Mesodermal cell (in vitro differentiated cells): ENCODE data around the gene CACNA1I.
A peak's percentile ranks its signal among the peaks of the same experiment; 100 is the strongest.

Experiments
- H3K27ac ChIP-seq: 2 replicates; pipeline ENCODE4 v1.7.0; 2013; ENCODE audit warnings: mild to moderate bottlenecking, low read depth, low read length, moderate library complexity; ENCODE audit not compliant: severe bottlenecking
- H3K36me3 ChIP-seq: 2 replicates; pipeline ENCODE4 v1.7.1; 2013; ENCODE audit warnings: mild to moderate bottlenecking, low read length, moderate library complexity; ENCODE audit not compliant: control insufficient read depth, insufficient read depth
- H3K4me1 ChIP-seq: one replicate; pipeline ENCODE4 v1.7.1; 2013; ENCODE audit warnings: mild to moderate bottlenecking, low read length; ENCODE audit not compliant: insufficient read depth, control insufficient read depth, poor library complexity, severe bottlenecking
- H3K4me3 ChIP-seq: 2 replicates; pipeline ENCODE4 v1.7.0; 2013; ENCODE audit warnings: low read length, control low read depth, mild to moderate bottlenecking; ENCODE audit not compliant: insufficient read depth, poor library complexity, severe bottlenecking; ENCODE audit errors: extremely low read depth
- H3K9me3 ChIP-seq: 2 replicates; pipeline ENCODE4 v1.7.1; 2013; ENCODE audit warnings: mild to moderate bottlenecking, low read length, moderate library complexity; ENCODE audit not compliant: control insufficient read depth
- WGBS, 2 experiments: methylation state at CpG; one replicate each; pipeline ENCODE4 v1.1.5; 2013; ENCODE audit warnings: missing lambda C conversion rate in 2 of 2; ENCODE audit not compliant: insufficient coverage in 2 of 2; 5-methylcytosine and 5-hydroxymethylcytosine counted together

CACNA1I gene

GRCh38 chr22:39661842-39662685, 91.5 kb downstream of the CACNA1I start:
- Histone ChIP-seq H3K4me1 (peaks cover 2% of the 10 kb centered on the region), H3K4me3 (no peak overlapping the region), H3K36me3 (no peaks in the 10 kb centered on the region), H3K9me3 (no peaks in the 10 kb centered on the region), H3K27ac (no peak overlapping the region)
- WGBS, 2 experiments, result 3 to 9% methylated on average over 43 to 55 of the region's 77 CpGs

DNA sequence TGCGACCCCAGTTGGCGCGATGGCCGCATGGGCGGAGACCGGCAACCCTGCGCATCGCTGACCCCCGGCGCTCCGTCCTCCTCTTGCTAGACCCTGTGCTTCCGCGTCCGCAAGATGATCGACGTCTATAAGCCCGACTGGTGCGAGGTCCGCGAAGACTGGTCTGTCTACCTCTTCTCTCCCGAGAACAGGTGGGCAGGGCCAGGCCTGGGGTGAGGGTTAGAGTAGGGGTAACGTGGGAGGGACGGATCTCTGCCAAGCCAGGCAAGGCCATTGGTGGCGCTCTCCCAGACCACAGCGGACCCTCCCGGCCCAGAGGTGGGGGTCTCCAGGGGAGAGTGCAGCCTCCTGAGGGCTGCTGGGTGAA, 92.1 kb downstream of the CACNA1I start:
- Histone ChIP-seq H3K4me1 (peaks cover 2% of the 10 kb centered on the region), H3K36me3 (no peaks in the 10 kb centered on the region), H3K9me3 (no peaks in the 10 kb centered on the region), H3K27ac (no peak overlapping the region), H3K4me3 (no peak overlapping the region)
- WGBS, 2 experiments, result 32 to 45% methylated on average over 15 to 25 of the region's 26 CpGs

GRCh38 chr22:39663751-39664150, 93.2 kb downstream of the CACNA1I start:
- no peak overlapping the region for H3K27ac ChIP-seq
- H3K9me3 ChIP-seq, result no peaks in the 10 kb centered on the region
- H3K4me1 ChIP-seq, result peaks cover 2% of the 10 kb centered on the region
- WGBS, 2 experiments, result 34 to 40% methylated on average over 15 to 18 of the region's 22 CpGs
- no peak overlapping the region for H3K4me3 ChIP-seq
- H3K36me3 ChIP-seq, result no peaks in the 10 kb centered on the region

- Histone ChIP-seq H3K4me3 (peak overlapping the region; percentile 8), H3K27ac (no peak overlapping the region), H3K9me3 (no peaks in the 10 kb centered on the region), H3K4me1 (peaks cover 2% of the 10 kb centered on the region), H3K36me3 (no peaks in the 10 kb centered on the region)
- WGBS, 2 experiments, result 13 to 15% methylated on average over 20 to 25 of the region's 44 CpGs
Measured at GRCh38 chr22:39664485-39665200, 94.1 kb downstream of the CACNA1I start.

DNA sequence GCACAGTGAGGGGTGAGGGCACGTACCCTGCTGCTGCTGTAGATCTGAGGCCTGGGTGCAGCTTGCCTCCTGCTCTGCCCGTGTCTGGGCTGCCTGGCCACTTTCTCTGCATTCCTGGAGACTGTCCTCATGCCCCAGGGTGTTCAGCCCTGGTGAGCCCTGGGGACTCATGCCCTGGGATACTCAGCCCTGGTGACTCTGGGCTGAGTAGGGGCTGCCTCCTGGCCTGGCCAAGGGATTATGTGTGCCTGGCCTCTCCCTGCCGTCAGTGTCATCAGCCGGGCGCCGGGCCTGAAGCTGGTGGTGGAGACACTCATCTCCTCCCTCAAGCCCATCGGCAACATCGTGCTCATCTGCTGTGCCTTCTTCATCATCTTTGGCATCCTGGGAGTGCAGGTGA, 94.7 kb downstream of the CACNA1I start:
- no peak overlapping the region for H3K4me3 ChIP-seq
- no peaks in the 10 kb centered on the region for H3K36me3 ChIP-seq
- WGBS, 2 experiments, result 75 to 88% methylated on average over 2 to 8 of the region's 8 CpGs
- no peak overlapping the region for H3K27ac ChIP-seq
- peaks cover 2% of the 10 kb centered on the region for H3K4me1 ChIP-seq
- H3K9me3 ChIP-seq, result no peaks in the 10 kb centered on the region

GRCh38 chr22:39665661-39666431, 95.3 kb downstream of the CACNA1I start:
- H3K4me1 ChIP-seq, result peaks cover 2% of the 10 kb centered on the region
- H3K4me3 ChIP-seq, result no peak overlapping the region
- H3K9me3 ChIP-seq, result no peaks in the 10 kb centered on the region
- no peaks in the 10 kb centered on the region for H3K36me3 ChIP-seq
- no peak overlapping the region for H3K27ac ChIP-seq
- WGBS, 2 experiments, result 88 to 96% methylated on average over 15 of the region's 16 CpGs

GRCh38 chr22:39666495-39666894, 95.9 kb downstream of the CACNA1I start:
- Histone ChIP-seq H3K9me3 (peaks cover 5% of the 10 kb centered on the region), H3K4me3 (no peak overlapping the region), H3K4me1 (peaks cover 2% of the 10 kb centered on the region), H3K27ac (no peak overlapping the region), H3K36me3 (no peaks in the 10 kb centered on the region)
- 88 to 92% methylated on average over 5 of the region's 5 CpGs for WGBS, 2 experiments

GRCh38 chr22:39666926-39667325, 96.4 kb downstream of the CACNA1I start:
- 66 to 79% methylated on average over 7 of the region's 7 CpGs for WGBS, 2 experiments
- Histone ChIP-seq H3K9me3 (peaks cover 9% of the 10 kb centered on the region), H3K4me3 (no peak overlapping the region), H3K4me1 (peaks cover 2% of the 10 kb centered on the region), H3K27ac (no peak overlapping the region), H3K36me3 (no peaks in the 10 kb centered on the region)

GRCh38 chr22:39669432-39669831, 98.9 kb downstream of the CACNA1I start:
- Histone ChIP-seq H3K4me3 (no peak overlapping the region), H3K9me3 (peaks cover 16% of the 10 kb centered on the region), H3K36me3 (no peaks in the 10 kb centered on the region), H3K27ac (no peak overlapping the region), H3K4me1 (peaks cover 6% of the 10 kb centered on the region)
- 60 to 84% methylated on average over 1 to 2 of the region's 2 CpGs for WGBS, 2 experiments

GRCh38 chr22:39671936-39672335, 101.4 kb downstream of the CACNA1I start:
- H3K36me3 ChIP-seq, result no peaks in the 10 kb centered on the region
- H3K27ac ChIP-seq, result no peak overlapping the region
- 100% methylated on average over 2 of the region's 3 CpGs; no CpG with 5 or more reads in 1 of the 2 experiments for WGBS, 2 experiments
- H3K4me1 ChIP-seq, result peaks cover 6% of the 10 kb centered on the region
- peaks cover 16% of the 10 kb centered on the region for H3K9me3 ChIP-seq
- no peak overlapping the region for H3K4me3 ChIP-seq
